ENCODE data around the gene LCE1E. TPM values are rescaled to one million over a fixed set of nuclear protein-coding genes. Genes with fewer than 3 reads are reported as not detected.

LCE1E gene
- not detected for total RNA-seq

GRCh38 chr1:152786077-152786476 is at the start of gene LCE1E:
Gene LCE1E, plus strand, starts transcription at chr1:152786257. Its CDS starts 1,043 bp downstream, at chr1:152787300.
- intact Hi-C loops (cut with DNase I) = no loop called here
- no peak for DNase-seq (ENCODE audit: low spot score)
- no peak for ATAC-seq

DNA sequence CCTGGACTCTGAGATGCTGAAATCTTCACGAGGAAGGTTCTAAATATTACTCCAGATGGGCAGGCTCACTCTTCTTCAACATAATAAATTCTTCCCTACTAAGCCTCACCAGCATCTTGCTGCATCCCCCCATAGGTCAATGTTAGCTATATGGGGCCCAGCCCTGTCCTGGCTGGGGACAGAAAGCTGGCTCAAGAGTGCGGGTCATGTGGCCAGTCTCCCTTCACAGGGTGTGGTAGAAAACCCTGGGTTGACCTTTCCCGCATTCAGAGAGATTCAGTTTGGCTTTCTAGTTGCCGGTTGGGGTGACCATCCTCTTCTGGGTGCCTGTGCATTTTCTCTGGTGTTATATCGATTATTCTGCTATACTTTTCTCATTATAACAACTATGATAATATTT is 48.1 kb upstream of the LCE1E start:
- intact Hi-C loops (cut with DNase I) = no loop called here
- DNase-seq (ENCODE audit: low spot score) (no peak), ATAC-seq (no peak)

- intact Hi-C loops (cut with DNase I) = no loop called here
- DNase-seq (ENCODE audit: low spot score) (no peak), ATAC-seq (no peak)
These were observed 46.2 kb upstream of the LCE1E start for GRCh38 chr1:152739841-152740240.

DNA sequence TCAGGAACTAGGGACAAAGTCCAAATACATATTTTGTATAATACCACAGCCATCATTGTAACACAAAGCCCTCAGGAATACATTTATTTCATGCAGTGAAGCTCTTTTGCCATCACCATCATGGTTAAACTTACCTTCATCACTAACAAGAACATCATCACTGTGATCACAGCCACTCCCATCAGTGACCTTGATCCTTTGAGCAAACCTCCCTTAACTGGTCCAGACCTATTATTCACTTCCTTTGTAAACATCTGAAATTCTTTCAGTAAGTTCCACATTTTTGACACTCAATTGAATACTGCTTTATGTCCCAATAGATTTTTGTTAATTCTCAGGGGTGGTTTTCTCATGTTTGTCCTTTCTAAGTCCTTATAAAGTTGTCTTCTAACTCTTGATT is 44.4 kb upstream of the LCE1E start:
- no peak for DNase-seq (ENCODE audit: low spot score)
- intact Hi-C loops (cut with DNase I) = no loop called here
- no peak for ATAC-seq

GRCh38 chr1:152743371-152744145 is 42.5 kb upstream of the LCE1E start:
- intact Hi-C loops (cut with DNase I) = no loop called here
- DNase-seq (ENCODE audit: low spot score) = no peak
- no peak for ATAC-seq

DNA sequence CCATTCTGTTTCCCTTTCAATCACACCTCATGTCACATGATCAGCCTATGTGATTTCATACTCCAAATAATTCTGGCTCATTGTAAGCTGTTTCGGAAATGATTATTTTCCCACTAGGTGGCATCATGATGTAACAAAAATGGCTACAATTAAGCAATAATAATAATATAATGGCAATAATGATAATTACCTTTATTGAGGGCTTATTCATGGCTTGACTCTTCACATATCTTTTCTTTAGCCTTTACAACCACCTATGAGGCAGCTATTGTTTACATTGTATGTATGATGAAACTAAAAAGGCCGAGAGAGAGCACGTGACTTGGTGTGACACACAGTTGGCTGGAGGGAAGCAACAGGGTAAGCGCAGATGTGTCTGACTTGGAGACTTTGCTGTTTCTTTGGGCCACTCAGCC is 40.8 kb upstream of the LCE1E start:
- no peak for ATAC-seq

DNA sequence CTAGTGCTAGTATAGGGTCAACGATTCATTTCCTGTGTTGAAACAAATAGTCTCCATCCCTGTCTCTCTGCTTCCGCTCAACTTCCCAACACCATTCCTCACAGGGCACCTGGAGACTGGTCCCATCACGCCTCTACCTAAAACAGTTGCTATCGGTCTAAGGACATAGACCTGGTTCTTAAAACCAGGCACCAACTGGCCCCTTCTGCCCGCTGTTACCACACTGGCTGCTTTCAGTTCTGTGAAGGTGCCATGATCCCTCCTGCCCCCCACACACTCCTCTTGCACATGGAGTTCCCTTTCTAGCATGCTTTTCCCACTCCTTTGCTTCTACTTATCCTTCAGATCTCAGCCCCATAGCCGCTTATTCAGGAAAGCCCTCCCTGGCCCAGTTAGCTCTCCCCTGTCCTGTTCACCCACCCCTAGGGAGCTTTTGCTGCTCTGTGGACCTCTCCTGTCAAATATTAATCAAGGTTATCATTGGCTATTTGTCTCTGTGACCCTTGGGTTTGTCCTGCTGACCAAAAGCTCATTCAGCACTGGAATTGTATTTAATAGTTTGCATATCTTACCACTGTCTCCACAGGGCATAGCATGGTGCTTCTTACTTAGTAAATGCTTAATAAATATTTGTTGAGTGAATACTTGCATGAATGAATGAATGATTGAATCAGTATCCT is 40.2 kb upstream of the LCE1E start:
- no peak for DNase-seq (ENCODE audit: low spot score)
- intact Hi-C loops (cut with DNase I) = no loop called here
- no peak for ATAC-seq

More for the DNA sequence above, 40.8 kb upstream of the LCE1E start:
- intact Hi-C loops (cut with DNase I) = no loop called here
- DNase-seq (ENCODE audit: low spot score) = no peak

- DNase-seq (ENCODE audit: low spot score) (no peak), ATAC-seq (no peak)
- intact Hi-C loops (cut with DNase I) = no loop called here
These were observed 38.2 kb upstream of the LCE1E start for GRCh38 chr1:152747831-152748230.

- no peak for ATAC-seq
- intact Hi-C loops (cut with DNase I) = no loop called here
- DNase-seq (ENCODE audit: low spot score) = no peak
These were observed 33.8 kb upstream of the LCE1E start for GRCh38 chr1:152752225-152752624.

DNA sequence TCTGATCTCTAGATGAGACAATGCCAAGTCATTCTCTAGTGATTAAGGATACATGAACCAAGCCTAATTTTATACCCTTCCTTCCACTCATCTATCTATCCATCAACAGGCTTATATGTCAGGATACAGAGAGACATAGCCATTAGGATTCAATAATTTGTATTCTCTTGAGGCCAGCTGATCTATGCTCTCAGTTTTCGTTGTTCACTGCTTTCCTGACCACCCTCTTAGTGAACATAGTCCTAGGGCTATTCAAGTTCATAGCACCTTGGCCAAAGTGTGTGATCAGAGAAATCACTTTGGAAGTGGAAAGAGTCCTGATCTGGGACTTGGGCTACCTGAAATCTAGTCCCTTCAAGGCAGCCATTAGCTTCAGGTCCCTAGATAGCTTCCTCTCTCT is 32.5 kb upstream of the LCE1E start:
- ATAC-seq (no peak), DNase-seq (ENCODE audit: low spot score) (no peak)
- intact Hi-C loops (cut with DNase I) = no loop called here

- intact Hi-C loops (cut with DNase I) = no loop called here
- no peak for DNase-seq (ENCODE audit: low spot score)
- no peak for ATAC-seq
These were observed 29.2 kb upstream of the LCE1E start for GRCh38 chr1:152756872-152757271.

- DNase-seq (ENCODE audit: low spot score) = no peak
- no peak for ATAC-seq
- intact Hi-C loops (cut with DNase I) = no loop called here
These were observed 28.3 kb upstream of the LCE1E start, which contains the start of gene KPRP for GRCh38 chr1:152757747-152758146. Gene KPRP, plus strand, starts transcription at chr1:152758025. Its CDS starts 1,564 bp downstream, at chr1:152759589.

GRCh38 chr1:152758636-152759035 is 27.4 kb upstream of the LCE1E start:
- intact Hi-C loops (cut with DNase I) = no loop called here
- no peak for DNase-seq (ENCODE audit: low spot score)
- ATAC-seq = no peak

- DNase-seq (ENCODE audit: low spot score) = no peak
- intact Hi-C loops (cut with DNase I) = no loop called here
- ATAC-seq = no peak
These were observed 26.4 kb upstream of the LCE1E start for GRCh38 chr1:152759453-152760173.

DNA sequence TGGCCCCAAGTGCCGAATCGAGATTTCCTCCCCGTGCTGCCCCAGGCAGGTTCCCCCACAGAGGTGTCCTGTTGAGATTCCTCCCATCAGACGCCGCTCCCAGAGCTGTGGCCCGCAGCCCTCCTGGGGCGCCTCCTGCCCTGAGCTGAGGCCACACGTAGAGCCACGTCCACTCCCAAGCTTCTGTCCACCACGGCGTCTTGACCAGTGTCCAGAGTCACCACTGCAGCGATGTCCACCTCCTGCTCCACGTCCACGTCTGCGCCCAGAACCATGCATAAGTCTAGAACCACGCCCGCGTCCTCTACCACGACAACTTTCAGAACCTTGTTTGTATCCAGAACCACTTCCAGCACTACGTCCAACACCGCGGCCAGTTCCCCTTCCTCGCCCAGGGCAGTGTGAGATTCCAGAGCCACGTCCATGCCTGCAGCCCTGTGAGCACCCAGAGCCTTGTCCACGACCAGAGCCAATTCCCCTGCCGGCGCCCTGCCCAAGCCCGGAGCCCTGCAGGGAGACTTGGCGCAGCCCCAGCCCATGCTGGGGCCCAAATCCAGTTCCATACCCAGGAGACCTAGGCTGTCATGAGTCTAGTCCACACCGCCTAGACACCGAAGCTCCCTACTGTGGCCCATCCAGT is 25.4 kb upstream of the LCE1E start:
- intact Hi-C loops (cut with DNase I) = no loop called here
- ATAC-seq (no peak), DNase-seq (ENCODE audit: low spot score) (no peak)

DNA sequence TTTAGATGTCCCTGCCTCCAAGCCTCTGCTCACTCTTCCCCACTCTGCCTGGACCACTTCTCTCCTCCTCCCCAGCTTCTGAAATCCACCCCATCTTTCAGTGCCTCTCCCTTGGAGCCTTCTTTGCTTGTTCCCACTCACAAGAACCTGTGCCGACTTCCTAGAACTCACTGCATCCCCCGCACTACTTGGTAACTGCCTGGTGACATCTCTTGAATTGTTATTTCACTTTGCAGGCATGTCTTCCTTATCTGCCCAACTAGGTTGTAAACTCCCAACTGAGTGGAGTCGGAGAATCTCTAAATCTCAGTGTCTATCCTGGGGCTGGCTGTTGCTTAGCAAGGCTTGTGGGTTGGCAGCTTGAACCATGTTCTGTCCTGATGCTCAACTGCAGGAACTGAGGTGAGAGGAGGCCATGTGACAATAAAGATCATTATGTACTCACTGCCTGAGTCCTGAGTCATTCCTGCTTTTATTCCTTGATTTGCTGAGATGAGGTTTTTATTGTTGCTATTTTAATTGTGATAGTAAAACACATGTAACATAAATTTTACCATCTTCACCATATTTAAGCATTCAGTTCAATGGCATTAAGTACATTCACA is 24.3 kb upstream of the LCE1E start:
- no peak for ATAC-seq
- intact Hi-C loops (cut with DNase I) = no loop called here

GRCh38 chr1:152768847-152769533 is 17.1 kb upstream of the LCE1E start:
- intact Hi-C loops (cut with DNase I) = no loop called here
- no peak for ATAC-seq

More for the DNA sequence above, 24.3 kb upstream of the LCE1E start:
- no peak for DNase-seq (ENCODE audit: low spot score)

GRCh38 chr1:152770411-152770810 is 15.6 kb upstream of the LCE1E start:
- no peak for ATAC-seq
- no peak for DNase-seq (ENCODE audit: low spot score)
- intact Hi-C loops (cut with DNase I) = no loop called here

More at GRCh38 chr1:152768847-152769533, 17.1 kb upstream of the LCE1E start:
- no peak for DNase-seq (ENCODE audit: low spot score)
